Liver (tissue), 9 donors: ENCODE measurements around the gene CACNA1A. TPM values are rescaled to one million over a fixed set of nuclear protein-coding genes. Genes with fewer than 3 reads are reported as not detected.
"Not testable (repeated sequence)": the region's sequence is repeated elsewhere in the genome, so short reads cannot be mapped to it uniquely, and the experiment has no call there.

Experiments
- DNase-seq: peaks from one replicate; pipeline ENCODE4 v3.0.0-alpha.2; 2017; ENCODE audit warnings: low spot score
- H3K27ac ChIP-seq, 2 donors: one replicate each; pipeline ENCODE4 v1.7.0; 2013; ENCODE audit warnings: inconsistent platforms in 2 of 2, low read length in 2 of 2, control low read depth in 1 of 2, low read depth in 1 of 2, mild to moderate bottlenecking in 1 of 2
- H3K27me3 ChIP-seq, 4 donors: one replicate each; pipeline versions ENCODE4 v1.6.1 to v1.7.0; 2013; ENCODE audit warnings: low read length in 3 of 4, inconsistent platforms in 1 of 4, mild to moderate bottlenecking in 1 of 4, moderate library complexity in 1 of 4; ENCODE audit not compliant: control insufficient read depth in 4 of 4, insufficient read depth in 4 of 4
- H3K36me3 ChIP-seq, 4 donors: one replicate each; pipeline versions ENCODE4 v1.6.1 to v1.7.0; 2013; ENCODE audit warnings: low read length in 3 of 4, mild to moderate bottlenecking in 3 of 4, low read depth in 1 of 4, moderate library complexity in 1 of 4; ENCODE audit not compliant: control insufficient read depth in 4 of 4, insufficient read depth in 3 of 4
- H3K4me1 ChIP-seq, 4 donors: one replicate each; pipeline versions ENCODE4 v1.6.1 to v1.7.0; 2013; ENCODE audit warnings: low read length in 3 of 4, mild to moderate bottlenecking in 3 of 4, moderate library complexity in 1 of 4; ENCODE audit not compliant: control insufficient read depth in 4 of 4, insufficient read depth in 4 of 4
- H3K4me3 ChIP-seq, 3 donors: one replicate each; pipeline versions ENCODE4 v1.6.1 to v1.7.0; 2013; ENCODE audit warnings: low read length in 3 of 3, control low read depth in 1 of 3, low read depth in 1 of 3, mild to moderate bottlenecking in 1 of 3
- H3K9ac ChIP-seq, 2 donors: one replicate each; pipeline ENCODE4 v1.7.0; 2013; ENCODE audit warnings: low read length in 2 of 2, mild to moderate bottlenecking in 2 of 2, moderate library complexity in 2 of 2, control low read depth in 1 of 2, low read depth in 1 of 2
- H3K9me3 ChIP-seq, 4 donors: one replicate each; pipeline versions ENCODE4 v1.6.1 to v1.7.0; 2013; ENCODE audit warnings: low read length in 3 of 4; ENCODE audit not compliant: control insufficient read depth in 4 of 4
- ATF3 ChIP-seq: IDR thresholded peaks from 2 replicates; pipeline ENCODE4 v1.6.1; 2016; ENCODE audit warnings: antibody characterized with exemption
- CTCF ChIP-seq: fragments of 150-350 bp; IDR thresholded peaks from 2 replicates; pipeline ENCODE4 v1.5.1; 2017; ENCODE audit warnings: improper control_type of control experiment, low read depth, low read length; ENCODE audit not compliant: missing input control
- EGR1 ChIP-seq, 2 donors: IDR thresholded peaks; 2 replicates each; pipeline ENCODE4 v1.6.1; 2016 to 2018; ENCODE audit warnings: antibody characterized with exemption in 2 of 2, low read depth in 2 of 2
- FOXA1 ChIP-seq: IDR thresholded peaks from 2 replicates; pipeline ENCODE4 v1.6.1; 2016; ENCODE audit warnings: antibody characterized with exemption
- GABPA ChIP-seq, 2 donors: IDR thresholded peaks in 1 of 2; conservative IDR thresholded peaks in 1 of 2; 2 replicates each; pipeline ENCODE4 v1.6.1; 2016; ENCODE audit warnings: antibody characterized with exemption in 2 of 2, mild to moderate bottlenecking in 1 of 2, moderate library complexity in 1 of 2
- HNF4G ChIP-seq: IDR thresholded peaks from 2 replicates; pipeline ENCODE4 v1.6.1; 2016; ENCODE audit warnings: antibody characterized with exemption
- JUND ChIP-seq, 2 donors: IDR thresholded peaks; 2 replicates each; pipeline ENCODE4 v1.6.1; 2016; ENCODE audit warnings: antibody characterized with exemption in 2 of 2
- MAX ChIP-seq: IDR thresholded peaks from 2 replicates; pipeline ENCODE4 v1.6.1; 2016; ENCODE audit warnings: antibody characterized with exemption
- NR2F2 ChIP-seq: IDR thresholded peaks from 2 replicates; pipeline ENCODE4 v1.6.1; 2016; ENCODE audit warnings: antibody characterized with exemption
- RXRA ChIP-seq, 2 donors: IDR thresholded peaks; 2 replicates each; pipeline ENCODE4 v1.6.1; 2017 to 2018; ENCODE audit warnings: antibody characterized with exemption in 2 of 2, mild to moderate bottlenecking in 1 of 2
- TAF1 ChIP-seq: conservative IDR thresholded peaks from 2 replicates; pipeline ENCODE4 v1.6.1; 2016; ENCODE audit warnings: antibody characterized with exemption, mild to moderate bottlenecking
- YY1 ChIP-seq: IDR thresholded peaks from 2 replicates; pipeline ENCODE4 v1.6.1; 2016; ENCODE audit warnings: antibody characterized with exemption, mild to moderate bottlenecking
- ZBTB33 ChIP-seq: IDR thresholded peaks from 2 replicates; pipeline ENCODE4 v1.6.1; 2016; ENCODE audit warnings: antibody characterized with exemption
- WGBS: extraction: QIAGEN DNeasy Blood & Tissue Kit; methylation state at CpG from one replicate; pipeline ENCODE4 v1.1.7; 2013; 5-methylcytosine and 5-hydroxymethylcytosine counted together
- polyA plus RNA-seq, 2 donors: library from polyadenylated mRNA; stranded (reverse) in 1 of 2; unstranded in 1 of 2; fragments of 200-250 nt in 1 of 2; fragments of >200 nt in 1 of 2; fragmentation: Nextera tagmentation in 1 of 2; extraction: Ambion mirVana in 1 of 2; gene quantifications; one replicate each; pipeline versions ENCODE4 v1.2.1 to v1.2.3, GENCODE V29; 2013 to 2015
- total RNA-seq, 2 donors: library from RNA; depleted of rRNA; stranded (reverse); fragments of >200 nt; gene quantifications; one replicate each; pipeline ENCODE4 v1.2.3, GENCODE V29; 2014
- donor health status: healthy.
- donor health status: healthy.
- donor health status: healthy.
- donor health status: healthy.
- donor health status: healthy.

The CACNA1A gene
- total and polyA plus RNA-seq, 4 donors: 0.09 to 0.17 (median 0.17) TPM; not detected in 1

GRCh38 chr19:13207846-13208671, 298.2 kb downstream of the CACNA1A start:
- WGBS: 53% methylated on average over 39 of the region's 39 CpGs
- Histone ChIP-seq H3K9me3 (no peaks in the 10 kb centered on the region), H3K27me3 (no peaks in the 10 kb centered on the region), H3K36me3 (no peaks in the 10 kb centered on the region), H3K27ac (peak overlapping the region; percentile 25 to 28), H3K9ac (no peak overlapping the region), H3K4me1 (peaks cover 0 to 6% (median under 1%) of the 10 kb centered on the region in 4 donors), H3K4me3 (peak overlapping the region in 1 of 3 donors; percentile 46)
- no peak for TF ChIP-seq TAF1
- no peak for TF ChIP-seq HNF4G
- no peak for TF ChIP-seq EGR1 (IDR thresholded peaks at IDR 0.05; ENCODE audit: low read depth in 2 of 2)
- no peak for TF ChIP-seq GABPA (IDR thresholded peaks at IDR 0.05 in 1 of 2, conservative IDR thresholded peaks at IDR 0.05 in 1 of 2)
- no peak for TF ChIP-seq FOXA1
- DNase-seq: no peak

GRCh38 chr19:13207237-13207845, 298.9 kb downstream of the CACNA1A start:
- H3K4me1 ChIP-seq: peaks cover 0 to 6% (median under 1%) of the 10 kb centered on the region in 4 donors
- 86% methylated on average over 79 of the region's 79 CpGs for WGBS
- H3K4me3 ChIP-seq: peak overlapping the region in 1 of 3 donors; percentile 46
- no peaks in the 10 kb centered on the region for H3K36me3 ChIP-seq
- no peaks in the 10 kb centered on the region for H3K27me3 ChIP-seq
- H3K9me3 ChIP-seq: no peaks in the 10 kb centered on the region
- no peak overlapping the region for H3K9ac ChIP-seq
- peak overlapping the region in 1 of 2 donors; percentile 25 for H3K27ac ChIP-seq
- DNase-seq: no peak
- TF ChIP-seq MAX: no peak
- TF ChIP-seq YY1: no peak
- no peak for TF ChIP-seq FOXA1
- no peak for TF ChIP-seq JUND (IDR thresholded peaks at IDR 0.05)
- TF ChIP-seq ZBTB33: no peak
- no peak for TF ChIP-seq EGR1 (IDR thresholded peaks at IDR 0.05; ENCODE audit: low read depth in 2 of 2)

- Histone ChIP-seq H3K4me3 (no peak overlapping the region), H3K9ac (no peak overlapping the region), H3K27ac (no peak overlapping the region), H3K36me3 (no peaks in the 10 kb centered on the region), H3K27me3 (no peaks in the 10 kb centered on the region), H3K9me3 (no peaks in the 10 kb centered on the region), H3K4me1 (peaks cover 0 to 6% (median under 1%) of the 10 kb centered on the region in 4 donors)
- 86% methylated on average over 5 of the region's 5 CpGs for WGBS
- TF ChIP-seq MAX (no peak), TAF1 (no peak), NR2F2 (no peak), CTCF (no peak), ATF3 (no peak), JUND (IDR thresholded peaks at IDR 0.05) (no peak), FOXA1 (no peak), RXRA (IDR thresholded peaks at IDR 0.05) (no peak), ZBTB33 (no peak)
- no peak for DNase-seq
Observed at GRCh38 chr19:13206587-13206986, 299.7 kb downstream of the CACNA1A start.

- H3K27ac ChIP-seq, H3K27me3 ChIP-seq, H3K9ac ChIP-seq, H3K4me1 ChIP-seq, H3K36me3 ChIP-seq, DNase-seq, H3K4me3 ChIP-seq, H3K9me3 ChIP-seq: not testable (repeated sequence)
- 97% methylated on average over 7 of the region's 7 CpGs for WGBS
Observed at GRCh38 chr19:13202112-13202511, 304.2 kb downstream of the CACNA1A start.
